ENCODE results near the gene IL17RD.

Gene IL17RD

DNA sequence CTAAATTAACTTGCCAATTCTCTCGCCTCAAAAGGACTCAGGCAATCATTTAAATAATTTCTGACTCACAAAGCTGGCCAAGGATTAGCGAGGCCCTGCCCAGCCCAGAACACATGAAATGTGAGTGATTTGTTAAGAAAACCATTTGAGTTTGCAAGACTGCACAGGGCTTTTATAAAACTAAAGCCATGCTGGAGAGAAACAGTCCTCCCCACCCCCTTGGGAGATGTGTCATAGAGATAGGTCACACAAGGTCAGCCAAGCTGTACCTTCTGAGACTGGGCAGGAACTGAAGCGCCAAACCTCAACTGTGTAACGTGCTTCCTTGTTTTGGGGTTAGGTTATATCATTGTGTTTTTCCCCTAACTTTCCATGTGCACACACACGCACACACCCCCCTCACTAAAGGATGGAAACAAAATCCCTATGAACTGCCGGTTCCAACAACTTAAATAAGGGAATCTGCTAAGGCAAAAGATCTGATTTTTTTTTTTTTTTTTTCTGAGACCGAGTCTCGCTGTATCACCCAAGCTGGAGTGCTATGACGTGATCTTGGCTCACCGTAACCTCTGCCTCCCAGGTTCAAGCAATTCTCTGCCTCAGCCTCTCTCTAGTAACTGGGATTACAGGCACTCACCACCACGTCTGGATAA, 96.6 kb downstream of the IL17RD start:
- no peak for DNase-seq (ENCODE audit: low read depth in 3 of 3)

- DNase-seq (ENCODE audit: low read depth in 3 of 3) = no peak
Measured at GRCh38 chr3:57066471-57066870, 98.7 kb downstream of the IL17RD start.

- DNase-seq (ENCODE audit: low read depth in 3 of 3) = no peak
Measured at GRCh38 chr3:57065588-57065987, 99.6 kb downstream of the IL17RD start.

GRCh38 chr3:57064572-57064971, 100.6 kb downstream of the IL17RD start:
- no peak for DNase-seq (ENCODE audit: low read depth in 3 of 3)

GRCh38 chr3:57064001-57064400, 101.2 kb downstream of the IL17RD start:
- DNase-seq (ENCODE audit: low read depth in 3 of 3) = no peak

GRCh38 chr3:57063032-57063431, 102.1 kb downstream of the IL17RD start:
- DNase-seq (ENCODE audit: low read depth in 3 of 3) = no peak

DNA sequence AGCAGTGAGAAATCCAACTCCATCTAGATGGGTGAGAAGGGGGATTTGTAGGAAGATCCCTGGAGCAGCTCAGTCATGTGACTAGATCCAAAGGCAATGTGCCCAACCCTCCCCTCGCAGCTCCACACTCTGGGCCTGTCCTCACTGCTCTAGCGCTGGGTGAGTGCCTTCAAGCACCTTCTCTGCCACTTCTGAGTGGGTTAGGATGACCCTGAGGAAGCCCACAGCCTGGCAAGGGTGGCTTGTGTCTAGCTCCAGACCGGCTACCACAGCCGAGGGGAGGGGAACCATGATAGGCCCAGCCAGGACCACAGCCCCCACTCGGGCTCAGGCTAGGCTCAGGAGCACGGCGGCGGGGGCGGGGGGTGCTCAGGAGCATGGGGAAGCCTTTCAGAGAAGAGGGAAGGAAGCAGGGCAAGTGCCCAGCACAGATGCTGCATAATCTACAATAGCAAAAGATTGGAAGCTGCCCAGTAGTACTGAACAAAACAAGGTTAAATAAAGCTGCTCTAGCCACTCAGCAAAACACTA, 103.0 kb downstream of the IL17RD start:
- no peak for DNase-seq (ENCODE audit: low read depth in 3 of 3)

GRCh38 chr3:57061556-57061955, 103.6 kb downstream of the IL17RD start:
- no peak for DNase-seq (ENCODE audit: low read depth in 3 of 3)

GRCh38 chr3:57060089-57060821, 104.9 kb downstream of the IL17RD start, which contains the start of gene SPATA12:
TSS of gene SPATA12 (plus strand) at chr3:57060664. CDS start at chr3:57073695, 13,031 bp downstream.
- DNase-seq (ENCODE audit: low read depth in 3 of 3) = no peak

DNA sequence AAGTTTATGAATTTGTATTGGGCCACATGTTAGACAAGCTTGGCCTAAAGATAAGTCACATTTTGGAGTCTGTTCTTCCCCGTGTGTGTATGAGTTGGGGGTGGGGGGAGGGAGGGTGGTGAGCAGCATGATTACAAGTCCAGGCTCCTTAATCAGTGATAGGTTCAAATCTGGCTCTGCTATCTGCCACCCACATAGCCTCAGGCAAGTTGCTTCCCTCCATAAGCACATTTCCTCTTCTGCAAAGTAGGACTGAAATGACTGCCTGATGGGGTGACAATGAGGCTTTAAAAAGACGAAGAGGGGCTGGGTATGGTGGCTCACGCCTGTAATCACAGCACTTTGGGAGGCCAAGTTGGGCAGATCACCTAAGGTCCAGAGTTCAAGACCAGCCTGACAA, 105.7 kb downstream of the IL17RD start:
- DNase-seq (ENCODE audit: low read depth in 3 of 3) = no peak

- no peak for DNase-seq (ENCODE audit: low read depth in 3 of 3)
Measured at GRCh38 chr3:57057351-57057750, 107.8 kb downstream of the IL17RD start.

DNA sequence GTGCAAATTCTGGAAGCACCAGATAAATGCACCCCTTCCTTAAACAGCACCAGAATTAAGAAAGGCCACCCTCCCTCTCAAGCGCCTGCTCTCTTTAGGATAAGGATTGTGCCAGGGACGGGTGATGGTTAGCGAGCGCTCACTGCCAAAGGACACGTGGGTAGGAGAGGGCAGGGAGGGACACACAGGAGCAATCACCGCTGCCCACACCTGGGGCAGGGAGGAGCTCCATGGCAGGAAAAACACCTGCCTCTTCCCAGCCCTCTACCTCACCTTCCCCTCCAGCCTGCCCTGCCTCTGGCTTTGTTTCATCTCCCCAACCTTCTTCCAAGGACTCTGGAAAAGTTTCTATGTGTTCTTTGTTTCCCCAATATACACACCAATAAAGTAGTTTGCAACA, 112.0 kb downstream of the IL17RD start:
- DNase-seq (ENCODE audit: low read depth in 3 of 3) = no peak

GRCh38 chr3:57052662-57053061, 112.5 kb downstream of the IL17RD start:
- DNase-seq (ENCODE audit: low read depth in 3 of 3) = no peak

GRCh38 chr3:57048728-57049127, 116.4 kb downstream of the IL17RD start:
- no peak for DNase-seq (ENCODE audit: low read depth in 3 of 3)

DNA sequence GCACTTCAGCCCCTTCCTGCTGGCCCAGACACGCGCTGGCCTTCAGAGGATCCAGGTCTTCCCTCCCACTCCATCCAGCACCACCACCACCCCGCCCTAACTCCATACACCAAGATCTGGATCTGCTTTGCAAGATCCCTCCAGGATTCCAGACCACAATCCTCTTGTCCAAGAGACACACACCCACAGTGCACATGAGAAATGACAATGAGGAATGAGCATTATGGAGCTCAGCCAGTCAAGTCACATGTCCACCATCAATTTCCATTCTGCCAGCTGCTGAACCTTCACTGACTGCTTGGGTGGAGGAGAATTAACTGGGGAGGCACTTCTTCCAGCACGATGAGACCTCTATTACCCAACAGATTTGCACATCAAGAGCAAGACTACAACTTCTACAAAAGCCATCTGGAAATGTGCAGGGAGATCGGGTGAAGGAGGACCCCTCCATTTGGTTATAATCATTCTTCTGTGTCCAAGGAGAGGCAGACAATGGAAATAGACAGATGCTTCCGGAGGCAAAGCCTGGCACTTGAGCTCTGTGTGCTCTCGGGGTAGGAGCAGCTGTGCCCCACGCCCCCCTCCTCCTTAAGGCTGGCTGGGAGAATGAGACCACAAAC, 117.0 kb downstream of the IL17RD start:
- no peak for DNase-seq (ENCODE audit: low read depth in 3 of 3)

DNA sequence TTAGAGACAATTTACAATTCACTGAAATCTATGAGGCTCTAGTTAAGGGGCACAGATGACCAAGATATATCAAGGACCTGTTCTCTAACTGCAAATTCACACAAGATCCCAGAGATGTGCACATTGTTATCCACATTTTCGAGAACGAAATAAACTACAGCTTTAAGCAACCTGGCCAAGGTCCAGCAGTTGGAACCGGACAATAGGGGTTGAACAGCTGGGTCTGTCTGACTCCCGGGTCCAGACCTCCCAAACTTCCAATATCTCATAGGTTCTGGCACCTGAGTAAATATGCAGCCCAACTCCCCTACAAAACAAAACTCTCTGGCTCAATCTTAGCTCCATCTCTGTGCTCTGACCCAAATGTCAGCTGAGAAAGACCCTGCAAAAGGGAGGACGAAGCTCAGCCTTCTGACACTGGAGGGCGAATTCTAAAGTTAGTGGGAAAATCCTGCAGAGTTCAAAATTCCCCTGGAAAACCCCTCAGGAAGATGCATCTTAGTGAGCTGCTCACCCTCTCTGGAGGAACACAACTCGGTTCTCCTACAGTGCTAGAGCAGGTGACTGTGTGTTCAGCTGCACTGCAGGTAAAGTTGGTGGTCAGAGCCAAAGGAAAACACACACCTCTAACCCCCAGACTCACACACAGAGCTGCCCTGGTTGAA, 118.9 kb downstream of the IL17RD start:
- DNase-seq (ENCODE audit: low read depth in 3 of 3) = no peak

DNA sequence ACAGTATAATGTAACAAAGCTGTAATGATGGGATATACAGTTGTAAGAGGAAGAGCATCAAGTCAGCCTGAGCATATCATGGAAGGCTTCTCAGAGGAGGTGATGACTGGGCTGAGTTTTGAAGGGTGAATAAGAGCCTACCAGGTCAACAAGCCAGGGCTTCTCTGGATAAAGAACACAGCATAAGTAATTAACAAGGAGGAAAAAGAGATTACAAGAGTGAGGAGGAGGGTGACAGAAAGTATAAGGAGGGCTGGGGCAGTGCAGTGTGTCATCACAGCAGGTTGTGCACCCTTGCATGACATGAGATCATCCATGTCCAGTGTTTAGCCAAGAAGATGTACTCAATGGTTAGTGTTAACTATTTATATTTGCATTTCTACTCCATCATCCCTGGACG, 121.6 kb downstream of the IL17RD start:
- no peak for DNase-seq (ENCODE audit: low read depth in 3 of 3)

- DNase-seq (ENCODE audit: low read depth in 3 of 3) = no peak
Measured at GRCh38 chr3:57041674-57042073, 123.5 kb downstream of the IL17RD start.

All from stimulated activated CD4-positive, alpha-beta T cell treated with anti-CD3 and anti-CD28 coated beads, TNF-alpha, amount 100 ng/mL, for 48 hours (primary cell).